Liver (tissue), 9 donors: ENCODE data around the gene BCAR1. TPM values are rescaled to one million over a fixed set of nuclear protein-coding genes. Genes with fewer than 3 reads are reported as not detected.

Experiments used
- DNase-seq: peaks from one replicate; pipeline ENCODE4 v3.0.0-alpha.2; 2017; ENCODE audit warnings: low spot score
- H3K27ac ChIP-seq, 2 donors: one replicate each; pipeline ENCODE4 v1.7.0; 2013; ENCODE audit warnings: inconsistent platforms in 2 of 2, low read length in 2 of 2, control low read depth in 1 of 2, low read depth in 1 of 2, mild to moderate bottlenecking in 1 of 2
- H3K27me3 ChIP-seq, 4 donors: one replicate each; pipeline versions ENCODE4 v1.6.1 to v1.7.0; 2013; ENCODE audit warnings: low read length in 3 of 4, inconsistent platforms in 1 of 4, mild to moderate bottlenecking in 1 of 4, moderate library complexity in 1 of 4; ENCODE audit not compliant: control insufficient read depth in 4 of 4, insufficient read depth in 4 of 4
- H3K36me3 ChIP-seq, 4 donors: one replicate each; pipeline versions ENCODE4 v1.6.1 to v1.7.0; 2013; ENCODE audit warnings: low read length in 3 of 4, mild to moderate bottlenecking in 3 of 4, low read depth in 1 of 4, moderate library complexity in 1 of 4; ENCODE audit not compliant: control insufficient read depth in 4 of 4, insufficient read depth in 3 of 4
- H3K4me1 ChIP-seq, 4 donors: one replicate each; pipeline versions ENCODE4 v1.6.1 to v1.7.0; 2013; ENCODE audit warnings: low read length in 3 of 4, mild to moderate bottlenecking in 3 of 4, moderate library complexity in 1 of 4; ENCODE audit not compliant: control insufficient read depth in 4 of 4, insufficient read depth in 4 of 4
- H3K4me3 ChIP-seq, 3 donors: one replicate each; pipeline versions ENCODE4 v1.6.1 to v1.7.0; 2013; ENCODE audit warnings: low read length in 3 of 3, control low read depth in 1 of 3, low read depth in 1 of 3, mild to moderate bottlenecking in 1 of 3
- H3K9ac ChIP-seq, 2 donors: one replicate each; pipeline ENCODE4 v1.7.0; 2013; ENCODE audit warnings: low read length in 2 of 2, mild to moderate bottlenecking in 2 of 2, moderate library complexity in 2 of 2, control low read depth in 1 of 2, low read depth in 1 of 2
- H3K9me3 ChIP-seq, 4 donors: one replicate each; pipeline versions ENCODE4 v1.6.1 to v1.7.0; 2013; ENCODE audit warnings: low read length in 3 of 4; ENCODE audit not compliant: control insufficient read depth in 4 of 4
- ATF3 ChIP-seq: IDR thresholded peaks from 2 replicates; pipeline ENCODE4 v1.6.1; 2016; ENCODE audit warnings: antibody characterized with exemption
- CTCF ChIP-seq: fragments of 150-350 bp; IDR thresholded peaks from 2 replicates; pipeline ENCODE4 v1.5.1; 2017; ENCODE audit warnings: improper control_type of control experiment, low read depth, low read length; ENCODE audit not compliant: missing input control
- EGR1 ChIP-seq, 2 donors: IDR thresholded peaks; 2 replicates each; pipeline ENCODE4 v1.6.1; 2016 to 2018; ENCODE audit warnings: antibody characterized with exemption in 2 of 2, low read depth in 2 of 2
- FOXA1 ChIP-seq: IDR thresholded peaks from 2 replicates; pipeline ENCODE4 v1.6.1; 2016; ENCODE audit warnings: antibody characterized with exemption
- FOXA2 ChIP-seq: IDR thresholded peaks from 2 replicates; pipeline ENCODE4 v1.6.1; 2016; ENCODE audit warnings: antibody characterized with exemption
- GABPA ChIP-seq, 2 donors: IDR thresholded peaks in 1 of 2; conservative IDR thresholded peaks in 1 of 2; 2 replicates each; pipeline ENCODE4 v1.6.1; 2016; ENCODE audit warnings: antibody characterized with exemption in 2 of 2, mild to moderate bottlenecking in 1 of 2, moderate library complexity in 1 of 2
- HNF4A ChIP-seq, 2 donors: conservative IDR thresholded peaks; 2 replicates each; pipeline ENCODE4 v1.6.1; 2016; ENCODE audit warnings: antibody characterized with exemption in 2 of 2, mild to moderate bottlenecking in 2 of 2
- HNF4G ChIP-seq: IDR thresholded peaks from 2 replicates; pipeline ENCODE4 v1.6.1; 2016; ENCODE audit warnings: antibody characterized with exemption
- JUND ChIP-seq, 2 donors: IDR thresholded peaks; 2 replicates each; pipeline ENCODE4 v1.6.1; 2016; ENCODE audit warnings: antibody characterized with exemption in 2 of 2
- MAX ChIP-seq: IDR thresholded peaks from 2 replicates; pipeline ENCODE4 v1.6.1; 2016; ENCODE audit warnings: antibody characterized with exemption
- NR2F2 ChIP-seq: IDR thresholded peaks from 2 replicates; pipeline ENCODE4 v1.6.1; 2016; ENCODE audit warnings: antibody characterized with exemption
- RAD21 ChIP-seq, 2 donors: IDR thresholded peaks; 2 replicates each; pipeline ENCODE4 v1.6.1; 2016; ENCODE audit warnings: antibody characterized with exemption in 2 of 2, mild to moderate bottlenecking in 2 of 2
- REST ChIP-seq: IDR thresholded peaks from 2 replicates; pipeline ENCODE4 v1.6.1; 2016; ENCODE audit warnings: antibody characterized with exemption, mild to moderate bottlenecking
- RXRA ChIP-seq, 2 donors: IDR thresholded peaks; 2 replicates each; pipeline ENCODE4 v1.6.1; 2017 to 2018; ENCODE audit warnings: antibody characterized with exemption in 2 of 2, mild to moderate bottlenecking in 1 of 2
- SP1 ChIP-seq: IDR thresholded peaks from 2 replicates; pipeline ENCODE4 v1.6.1; 2018; ENCODE audit warnings: antibody characterized with exemption, mild to moderate bottlenecking
- TAF1 ChIP-seq: conservative IDR thresholded peaks from 2 replicates; pipeline ENCODE4 v1.6.1; 2016; ENCODE audit warnings: antibody characterized with exemption, mild to moderate bottlenecking
- YY1 ChIP-seq: IDR thresholded peaks from 2 replicates; pipeline ENCODE4 v1.6.1; 2016; ENCODE audit warnings: antibody characterized with exemption, mild to moderate bottlenecking
- ZBTB33 ChIP-seq: IDR thresholded peaks from 2 replicates; pipeline ENCODE4 v1.6.1; 2016; ENCODE audit warnings: antibody characterized with exemption
- WGBS: extraction: QIAGEN DNeasy Blood & Tissue Kit; methylation state at CpG from one replicate; pipeline ENCODE4 v1.1.7; 2013; 5-methylcytosine and 5-hydroxymethylcytosine counted together
- polyA plus RNA-seq, 2 donors: library from polyadenylated mRNA; stranded (reverse) in 1 of 2; unstranded in 1 of 2; fragments of 200-250 nt in 1 of 2; fragments of >200 nt in 1 of 2; fragmentation: Nextera tagmentation in 1 of 2; extraction: Ambion mirVana in 1 of 2; gene quantifications; one replicate each; pipeline versions ENCODE4 v1.2.1 to v1.2.3, GENCODE V29; 2013 to 2015
- total RNA-seq, 2 donors: library from RNA; depleted of rRNA; stranded (reverse); fragments of >200 nt; gene quantifications; one replicate each; pipeline ENCODE4 v1.2.3, GENCODE V29; 2014
- donor health status: healthy.
- donor health status: healthy.
- donor health status: healthy.
- donor health status: healthy.
- donor health status: healthy.

Gene BCAR1
- total and polyA plus RNA-seq, 4 donors: 10.1 to 32.2 (median 20.2) TPM

GRCh38 chr16:75258807-75259141, 7.3 kb upstream of the BCAR1 start:
- H3K9ac ChIP-seq: no peak overlapping the region
- H3K27me3 ChIP-seq: no peaks in the 10 kb centered on the region

More at GRCh38 chr16:75258807-75259141, 7.3 kb upstream of the BCAR1 start:
- Histone ChIP-seq H3K27ac (no peak overlapping the region), H3K36me3 (no peaks in the 10 kb centered on the region), H3K9me3 (no peaks in the 10 kb centered on the region), H3K4me1 (peaks cover 27 to 59% (median 36%) of the 10 kb centered on the region in 4 donors), H3K4me3 (no peak overlapping the region)
- WGBS: 91% methylated on average over 6 of the region's 6 CpGs
- no peak for TF ChIP-seq SP1
- no peak for TF ChIP-seq EGR1 (IDR thresholded peaks at IDR 0.05; ENCODE audit: low read depth in 2 of 2)
- no peak for TF ChIP-seq HNF4A (conservative IDR thresholded peaks at IDR 0.05)
- TF ChIP-seq RAD21 (IDR thresholded peaks at IDR 0.05): no peak
- no peak for TF ChIP-seq ZBTB33
- TF ChIP-seq FOXA1: no peak
- no peak for TF ChIP-seq NR2F2
- no peak for TF ChIP-seq RXRA (IDR thresholded peaks at IDR 0.05)
- no peak for TF ChIP-seq MAX
- no peak for TF ChIP-seq HNF4G
- no peak for TF ChIP-seq FOXA2
- TF ChIP-seq GABPA (IDR thresholded peaks at IDR 0.05 in 1 of 2, conservative IDR thresholded peaks at IDR 0.05 in 1 of 2): no peak
- TF ChIP-seq CTCF: no peak
- TF ChIP-seq REST: no peak
- TF ChIP-seq TAF1: no peak
- TF ChIP-seq YY1: no peak
- no peak for TF ChIP-seq ATF3
- no peak for TF ChIP-seq JUND (IDR thresholded peaks at IDR 0.05)
- DNase-seq: no peak
